ENCODE results near the gene SERPINB6. TPM values are rescaled to one million over a fixed set of nuclear protein-coding genes. Genes with fewer than 3 reads are reported as not detected.
"Not testable (repeated sequence)": the region's sequence is repeated elsewhere in the genome, so short reads cannot be mapped to it uniquely, and the experiment has no call there.

SERPINB6 gene
- 45.1 and 59.9 TPM in 2 replicates for total RNA-seq (2014; rRNA removed; shearing (Covaris generic); ENCODE audit: low replicate concordance)

- H3K4me3 ChIP-seq = peak within 1 kb of the TSS; percentile 61
- no peaks in the 10 kb centered on the region; the same call in 1 of the 2 replicates for H3K36me3 ChIP-seq
- H3K9me3 ChIP-seq = no peaks in the 10 kb centered on the region
- DNase-seq = peak; percentile 73
- no peaks in the 10 kb centered on the region for H3K27me3 ChIP-seq
Measured at GRCh38 chr6:2971420-2972218, at the start of gene SERPINB6. TSS of gene SERPINB6 (minus strand) at chr6:2971567. CDS start at chr6:2959332, 12,235 bp downstream.

- H3K27me3 ChIP-seq = no peaks in the 10 kb centered on the region
- no peaks in the 10 kb centered on the region for H3K9me3 ChIP-seq
- H3K4me3 ChIP-seq = no peak overlapping the region
- peaks cover 14% of the 10 kb centered on the region for H3K36me3 ChIP-seq
- no peak for DNase-seq
Measured at GRCh38 chr6:3019749-3020320, 48.5 kb upstream of the SERPINB6 start.

- Histone ChIP-seq H3K4me3 (no peak overlapping the region), H3K9me3 (no peaks in the 10 kb centered on the region), H3K27me3 (no peaks in the 10 kb centered on the region), H3K36me3 (peaks cover 14% of the 10 kb centered on the region)
- DNase-seq = no peak
Measured at GRCh38 chr6:3019065-3019464, 47.7 kb upstream of the SERPINB6 start.

GRCh38 chr6:3017304-3017703, 45.9 kb upstream of the SERPINB6 start:
- peaks cover 14% of the 10 kb centered on the region for H3K36me3 ChIP-seq
- H3K27me3 ChIP-seq = no peaks in the 10 kb centered on the region
- no peak overlapping the region for H3K4me3 ChIP-seq
- no peak for DNase-seq
- no peaks in the 10 kb centered on the region for H3K9me3 ChIP-seq

- Histone ChIP-seq H3K9me3 (peaks cover 2% of the 10 kb centered on the region; the same call in 1 of the 2 replicates), H3K27me3 (no peaks in the 10 kb centered on the region), H3K4me3 (no peak overlapping the region), H3K36me3 (peaks cover 19% of the 10 kb centered on the region)
- no peak for DNase-seq
Measured at GRCh38 chr6:3016473-3017280, 45.3 kb upstream of the SERPINB6 start.

- DNase-seq = no peak
- Histone ChIP-seq H3K27me3 (no peaks in the 10 kb centered on the region), H3K36me3 (peaks cover 18% of the 10 kb centered on the region), H3K4me3 (no peak overlapping the region), H3K9me3 (peaks cover 6% of the 10 kb centered on the region)
Measured at GRCh38 chr6:3015144-3015543, 43.8 kb upstream of the SERPINB6 start.

- Histone ChIP-seq H3K27me3 (no peaks in the 10 kb centered on the region), H3K4me3 (no peak overlapping the region), H3K9me3 (peaks cover 6% of the 10 kb centered on the region), H3K36me3 (peaks cover 15% of the 10 kb centered on the region; the same call in 1 of the 2 replicates)
- no peak for DNase-seq
Measured at GRCh38 chr6:3014675-3015066, 43.3 kb upstream of the SERPINB6 start.

GRCh38 chr6:3013901-3014674, 42.7 kb upstream of the SERPINB6 start:
- Histone ChIP-seq H3K4me3 (no peak overlapping the region), H3K36me3 (peaks cover 15% of the 10 kb centered on the region; the same call in 1 of the 2 replicates), H3K9me3 (peaks cover 6% of the 10 kb centered on the region), H3K27me3 (no peaks in the 10 kb centered on the region)
- DNase-seq = no peak

GRCh38 chr6:3013486-3013885, 42.1 kb upstream of the SERPINB6 start:
- peaks cover 15% of the 10 kb centered on the region; the same call in 1 of the 2 replicates for H3K36me3 ChIP-seq
- peak; percentile 44 for DNase-seq
- H3K9me3 ChIP-seq = peaks cover 6% of the 10 kb centered on the region
- no peaks in the 10 kb centered on the region for H3K27me3 ChIP-seq
- H3K4me3 ChIP-seq = no peak overlapping the region

GRCh38 chr6:3011592-3011991, 40.2 kb upstream of the SERPINB6 start:
- Histone ChIP-seq H3K27me3 (no peaks in the 10 kb centered on the region), H3K36me3 (peaks cover 19% of the 10 kb centered on the region), H3K4me3 (no peak overlapping the region), H3K9me3 (peaks cover 6% of the 10 kb centered on the region)
- DNase-seq = no peak

GRCh38 chr6:3011158-3011557, 39.8 kb upstream of the SERPINB6 start:
- H3K27me3 ChIP-seq = no peaks in the 10 kb centered on the region
- H3K9me3 ChIP-seq = peaks cover 6% of the 10 kb centered on the region
- H3K36me3 ChIP-seq = peaks cover 19% of the 10 kb centered on the region

GRCh38 chr6:3009930-3010329, 38.6 kb upstream of the SERPINB6 start:
- peaks cover 6% of the 10 kb centered on the region for H3K9me3 ChIP-seq
- peaks cover 19% of the 10 kb centered on the region for H3K36me3 ChIP-seq
- no peak for DNase-seq

More at GRCh38 chr6:3011158-3011557, 39.8 kb upstream of the SERPINB6 start:
- no peak for DNase-seq
- H3K4me3 ChIP-seq = no peak overlapping the region

GRCh38 chr6:3008712-3009265, 37.4 kb upstream of the SERPINB6 start:
- H3K36me3 ChIP-seq = peaks cover 19% of the 10 kb centered on the region
- not testable (repeated sequence) for H3K27me3 ChIP-seq, DNase-seq, H3K9me3 ChIP-seq, H3K4me3 ChIP-seq

More at GRCh38 chr6:3009930-3010329, 38.6 kb upstream of the SERPINB6 start:
- no peak overlapping the region for H3K4me3 ChIP-seq
- no peaks in the 10 kb centered on the region for H3K27me3 ChIP-seq

- H3K27me3 ChIP-seq = no peaks in the 10 kb centered on the region
- peaks cover 19% of the 10 kb centered on the region for H3K36me3 ChIP-seq
- H3K9me3 ChIP-seq = peaks cover 6% of the 10 kb centered on the region
- DNase-seq = no peak
- no peak overlapping the region for H3K4me3 ChIP-seq
Measured at GRCh38 chr6:3007571-3007970, 36.2 kb upstream of the SERPINB6 start.

GRCh38 chr6:3006476-3006875, 35.1 kb upstream of the SERPINB6 start:
- Histone ChIP-seq H3K27me3 (no peaks in the 10 kb centered on the region), H3K36me3 (peaks cover 12% of the 10 kb centered on the region), H3K4me3 (no peak overlapping the region), H3K9me3 (peaks cover 3% of the 10 kb centered on the region; the same call in 1 of the 2 replicates)
- no peak for DNase-seq

GRCh38 chr6:3005874-3006273, 34.5 kb upstream of the SERPINB6 start:
- Histone ChIP-seq H3K4me3 (no peak overlapping the region), H3K27me3 (no peaks in the 10 kb centered on the region), H3K9me3 (no peaks in the 10 kb centered on the region), H3K36me3 (peaks cover 8% of the 10 kb centered on the region)
- DNase-seq = no peak

Data from MG63 (cell line).